ENCODE data around the gene ARHGEF38. TPM values are rescaled to one million over a fixed set of nuclear protein-coding genes. Genes with fewer than 3 reads are reported as not detected.
A peak's percentile ranks its signal among the peaks of the same experiment; 100 is the strongest.

The ARHGEF38 gene
- total and polyA plus RNA-seq, 12 donors: 0.28 TPM; not detected in 11

- H3K27ac ChIP-seq: no peak overlapping the region
- no peaks in the 10 kb centered on the region for H3K9me3 ChIP-seq
- no peak overlapping the region for H3K4me3 ChIP-seq
- no peak for TF ChIP-seq CTCF (IDR thresholded peaks at IDR 0.05)
- WGBS, 2 donors: 79 to 81% methylated on average over 6 of the region's 6 CpGs
- ATAC-seq (no peak), DNase-seq (no peak)
- no peaks in the 10 kb centered on the region for H3K36me3 ChIP-seq
- intact Hi-C loops (cut with DNase I): loop anchor here in 1 of 10 donors (10.0 kb wide), 1 partner anchor 134 kb away; no protein-coding TSS in a partner anchor
- no peaks in the 10 kb centered on the region for H3K27me3 ChIP-seq
- H3K4me1 ChIP-seq: peaks cover 0 to 6% (median 0%) of the 10 kb centered on the region in 9 donors
These were observed 106.8 kb downstream of the ARHGEF38 start for GRCh38 chr4:105659190-105659589.

DNA sequence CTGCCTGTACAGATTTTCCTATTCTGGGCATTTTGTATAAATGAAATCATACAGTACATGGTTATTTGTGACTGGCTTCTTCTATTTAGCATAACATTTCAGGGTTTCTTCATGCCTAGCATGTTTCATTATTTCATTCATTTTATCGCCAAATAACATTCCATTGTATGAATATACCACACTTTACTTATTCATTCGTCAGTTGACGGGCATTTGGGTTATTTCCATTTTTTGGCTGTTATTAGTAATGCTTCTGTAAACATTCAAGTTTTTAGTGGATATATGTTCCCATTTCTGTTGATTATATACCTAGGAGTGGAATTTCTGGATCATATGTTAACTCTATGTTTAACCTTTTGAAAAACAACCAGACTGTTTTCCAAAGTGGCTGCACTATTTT is 108.6 kb downstream of the ARHGEF38 start:
- H3K4me1 ChIP-seq: peaks cover 0 to 6% (median 0%) of the 10 kb centered on the region in 9 donors
- H3K27me3 ChIP-seq: no peaks in the 10 kb centered on the region
- H3K4me3 ChIP-seq: no peak overlapping the region
- 94 to 97% methylated on average over 3 of the region's 3 CpGs for WGBS, 2 donors
- H3K27ac ChIP-seq: no peak overlapping the region
- DNase-seq (no peak), ATAC-seq (no peak)
- no peaks in the 10 kb centered on the region for H3K36me3 ChIP-seq
- no peak for TF ChIP-seq CTCF (IDR thresholded peaks at IDR 0.05)
- intact Hi-C loops (cut with DNase I): no loop called here
- no peaks in the 10 kb centered on the region for H3K9me3 ChIP-seq

GRCh38 chr4:105662935-105663675 is 110.7 kb downstream of the ARHGEF38 start:
- Histone ChIP-seq H3K27me3 (no peaks in the 10 kb centered on the region), H3K27ac (no peak overlapping the region), H3K9me3 (no peaks in the 10 kb centered on the region), H3K4me1 (peaks cover 0 to 6% (median 0%) of the 10 kb centered on the region in 9 donors), H3K36me3 (no peaks in the 10 kb centered on the region), H3K4me3 (no peak overlapping the region)
- no peak for TF ChIP-seq CTCF (IDR thresholded peaks at IDR 0.05)
- DNase-seq: no peak
- WGBS, 2 donors: 89 to 93% methylated on average over 2 of the region's 2 CpGs
- intact Hi-C loops (cut with DNase I): no loop called here
- no peak for ATAC-seq

GRCh38 chr4:105666693-105667092 is 114.3 kb downstream of the ARHGEF38 start:
- no peak for DNase-seq
- peak in 7 of 9 donors; percentile 28 to 52 (median 47) for TF ChIP-seq CTCF (IDR thresholded peaks at IDR 0.05)
- Histone ChIP-seq H3K27me3 (peaks cover 0 to 3% (median 0%) of the 10 kb centered on the region in 7 donors), H3K4me1 (peaks cover 0 to 6% (median 0%) of the 10 kb centered on the region in 9 donors), H3K27ac (no peak overlapping the region), H3K4me3 (no peak overlapping the region), H3K36me3 (no peaks in the 10 kb centered on the region), H3K9me3 (no peaks in the 10 kb centered on the region)
- intact Hi-C loops (cut with DNase I): loop anchor here in 8 of 10 donors (1.0 to 5.0 kb wide), 4 partner anchors 144 to 148 kb away; no protein-coding TSS in a partner anchor
- 45 to 50% methylated on average over 5 of the region's 5 CpGs for WGBS, 2 donors
- ATAC-seq: peak in 5 of 8 donors; percentile 38 to 73 (median 63)
